Loucy (cell line): Measurements from ENCODE around the gene AGO3.

Experiments used
- EZH2phosphoT487 ChIP-seq: fragments of 200-600 bp; IDR thresholded peaks from 2 replicates; pipeline ENCODE4 v1.6.1; 2018; ENCODE audit warnings: antibody characterized with exemption, mild to moderate bottlenecking, moderate library complexity, borderline replicate concordance
- TF ChIP-seq, protein P1 (sequence below): fragments of 200-600 bp; sonication (generic); conservative IDR thresholded peaks from 2 replicates; pipeline ENCODE4 v1.5.1; 2014; ENCODE audit warnings: mild to moderate bottlenecking, antibody characterized with exemption, low read length

GRCh38 chr1:36085686-36086526 lies 155.0 kb downstream of the AGO3 start:
- TF ChIP-seq, protein P1, sequence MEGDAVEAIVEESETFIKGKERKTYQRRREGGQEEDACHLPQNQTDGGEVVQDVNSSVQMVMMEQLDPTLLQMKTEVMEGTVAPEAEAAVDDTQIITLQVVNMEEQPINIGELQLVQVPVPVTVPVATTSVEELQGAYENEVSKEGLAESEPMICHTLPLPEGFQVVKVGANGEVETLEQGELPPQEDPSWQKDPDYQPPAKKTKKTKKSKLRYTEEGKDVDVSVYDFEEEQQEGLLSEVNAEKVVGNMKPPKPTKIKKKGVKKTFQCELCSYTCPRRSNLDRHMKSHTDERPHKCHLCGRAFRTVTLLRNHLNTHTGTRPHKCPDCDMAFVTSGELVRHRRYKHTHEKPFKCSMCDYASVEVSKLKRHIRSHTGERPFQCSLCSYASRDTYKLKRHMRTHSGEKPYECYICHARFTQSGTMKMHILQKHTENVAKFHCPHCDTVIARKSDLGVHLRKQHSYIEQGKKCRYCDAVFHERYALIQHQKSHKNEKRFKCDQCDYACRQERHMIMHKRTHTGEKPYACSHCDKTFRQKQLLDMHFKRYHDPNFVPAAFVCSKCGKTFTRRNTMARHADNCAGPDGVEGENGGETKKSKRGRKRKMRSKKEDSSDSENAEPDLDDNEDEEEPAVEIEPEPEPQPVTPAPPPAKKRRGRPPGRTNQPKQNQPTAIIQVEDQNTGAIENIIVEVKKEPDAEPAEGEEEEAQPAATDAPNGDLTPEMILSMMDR = no peak
- TF ChIP-seq EZH2phosphoT487 = no peak
